Peyer's patch (tissue), 4 donors: Measurements from ENCODE around the gene SLX4IP.

Source experiments
- POLR2A ChIP-seq, 2 donors: fragments of 450-650 bp; IDR thresholded peaks; one replicate each; pipeline ENCODE4 v1.5.1; 2017; ENCODE audit warnings: antibody characterized with exemption in 2 of 2, mild to moderate bottlenecking in 2 of 2, moderate library complexity in 2 of 2
- TF ChIP-seq, protein P1 (sequence below), 6 experiments: fragments of 450-650 bp in 4 of 6; fragments of 200-600 bp in 2 of 6; sonication (generic) in 1 of 6; IDR thresholded peaks; one replicate each; pipeline ENCODE4 v1.5.1; 2017 to 2019; ENCODE audit warnings: antibody characterized with exemption in 6 of 6, mild to moderate bottlenecking in 3 of 6, moderate library complexity in 1 of 6

DNA sequence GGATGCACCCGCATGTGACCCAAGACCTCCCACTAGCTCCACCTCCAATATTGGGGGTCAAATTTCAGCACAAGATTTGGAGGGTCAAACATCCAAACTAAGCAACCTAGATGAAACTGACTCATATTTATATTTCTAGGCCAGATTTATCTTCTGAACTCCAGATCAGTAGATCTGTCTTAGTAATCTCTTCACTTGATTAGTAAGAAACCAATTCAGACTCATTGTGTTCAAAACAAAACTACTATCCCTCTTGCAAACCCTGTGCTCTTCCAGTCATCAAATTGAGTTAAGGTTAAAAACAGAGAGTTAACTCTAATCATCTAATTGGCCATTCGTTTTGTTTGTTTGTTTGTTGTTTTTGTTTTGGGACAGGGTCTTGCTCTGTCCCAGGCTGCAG, 44.4 kb upstream of the SLX4IP start:
- TF ChIP-seq, protein P1, sequence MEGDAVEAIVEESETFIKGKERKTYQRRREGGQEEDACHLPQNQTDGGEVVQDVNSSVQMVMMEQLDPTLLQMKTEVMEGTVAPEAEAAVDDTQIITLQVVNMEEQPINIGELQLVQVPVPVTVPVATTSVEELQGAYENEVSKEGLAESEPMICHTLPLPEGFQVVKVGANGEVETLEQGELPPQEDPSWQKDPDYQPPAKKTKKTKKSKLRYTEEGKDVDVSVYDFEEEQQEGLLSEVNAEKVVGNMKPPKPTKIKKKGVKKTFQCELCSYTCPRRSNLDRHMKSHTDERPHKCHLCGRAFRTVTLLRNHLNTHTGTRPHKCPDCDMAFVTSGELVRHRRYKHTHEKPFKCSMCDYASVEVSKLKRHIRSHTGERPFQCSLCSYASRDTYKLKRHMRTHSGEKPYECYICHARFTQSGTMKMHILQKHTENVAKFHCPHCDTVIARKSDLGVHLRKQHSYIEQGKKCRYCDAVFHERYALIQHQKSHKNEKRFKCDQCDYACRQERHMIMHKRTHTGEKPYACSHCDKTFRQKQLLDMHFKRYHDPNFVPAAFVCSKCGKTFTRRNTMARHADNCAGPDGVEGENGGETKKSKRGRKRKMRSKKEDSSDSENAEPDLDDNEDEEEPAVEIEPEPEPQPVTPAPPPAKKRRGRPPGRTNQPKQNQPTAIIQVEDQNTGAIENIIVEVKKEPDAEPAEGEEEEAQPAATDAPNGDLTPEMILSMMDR (IDR thresholded peaks at IDR 0.05), result no peak
- TF ChIP-seq POLR2A (IDR thresholded peaks at IDR 0.05), result no peak
